DOHH2 (cell line): ENCODE measurements around the gene VASP.

Experiments used
- H3F3A ChIP-seq: fragments of 200-600 bp; sonication (generic), shearing (Covaris generic); 2 replicates; pipeline ENCODE4 v1.6.0; 2016; ENCODE audit warnings: antibody characterized with exemption, mild to moderate bottlenecking; ENCODE audit not compliant: control insufficient read depth, insufficient read depth
- H3K27ac ChIP-seq: fragments of 200-600 bp; sonication (generic); 2 replicates; pipeline ENCODE4 v1.5.1; 2014; ENCODE audit warnings: low read depth, mild to moderate bottlenecking, low read length, moderate library complexity
- H3K27me3 ChIP-seq: fragments of 200-600 bp; sonication (generic); 2 replicates; pipeline ENCODE4 v1.6.1; 2014; ENCODE audit warnings: mild to moderate bottlenecking, low read length, mixed read lengths; ENCODE audit not compliant: control insufficient read depth
- H3K36me3 ChIP-seq: fragments of 200-600 bp; sonication (generic); 2 replicates; pipeline ENCODE4 v1.6.1; 2014; ENCODE audit warnings: mild to moderate bottlenecking, low read length, moderate library complexity, mixed read lengths; ENCODE audit not compliant: control insufficient read depth
- H3K4me1 ChIP-seq: fragments of 200-600 bp; sonication (generic); 2 replicates; pipeline ENCODE4 v1.6.1; 2014; ENCODE audit warnings: mild to moderate bottlenecking, low read length, mixed read lengths; ENCODE audit not compliant: control insufficient read depth
- H3K4me2 ChIP-seq: fragments of 200-600 bp; sonication (generic); 2 replicates; pipeline ENCODE4 v1.6.0; 2014; ENCODE audit warnings: mild to moderate bottlenecking, low read length, moderate library complexity
- H3K4me3 ChIP-seq: fragments of 200-600 bp; sonication (generic); 2 replicates; pipeline ENCODE4 v1.5.1; 2014; ENCODE audit warnings: mild to moderate bottlenecking, low read length, mixed read lengths
- H3K79me2 ChIP-seq: fragments of 200-600 bp; sonication (generic); 2 replicates; pipeline ENCODE4 v1.6.1; 2014; ENCODE audit warnings: mild to moderate bottlenecking, low read length, mixed read lengths; ENCODE audit not compliant: control insufficient read depth
- H3K9me2 ChIP-seq: fragments of 200-600 bp; sonication (generic); replicated peaks from 2 replicates; pipeline ENCODE4 v1.6.1; 2014; ENCODE audit warnings: mild to moderate bottlenecking, low read length, mixed read lengths; ENCODE audit not compliant: control insufficient read depth
- H3K9me3 ChIP-seq: fragments of 200-600 bp; sonication (generic); 2 replicates; pipeline ENCODE4 v1.6.1; 2014; ENCODE audit warnings: antibody characterized with exemption, low read length, mixed read lengths; ENCODE audit not compliant: control insufficient read depth, insufficient read depth
- H4K20me1 ChIP-seq: fragments of 200-600 bp; sonication (generic); 2 replicates; pipeline ENCODE4 v1.6.0; 2014; ENCODE audit warnings: low read depth, mild to moderate bottlenecking, antibody characterized with exemption, low read length, moderate library complexity; ENCODE audit not compliant: control insufficient read depth, insufficient read depth
- EZH2phosphoT487 ChIP-seq: fragments of 200-600 bp; sonication (generic); IDR thresholded peaks from 2 replicates; pipeline ENCODE4 v1.6.1; 2017; ENCODE audit warnings: borderline replicate concordance, mild to moderate bottlenecking, antibody characterized with exemption, low read length, moderate library complexity, mixed read lengths
- TF ChIP-seq, protein P1 (sequence below): fragments of 200-600 bp; sonication (generic); IDR thresholded peaks from one replicate; pipeline ENCODE4 v1.5.1; 2014; ENCODE audit warnings: antibody characterized with exemption, mild to moderate bottlenecking, low read depth, low read length; ENCODE audit not compliant: poor library complexity, severe bottlenecking

The VASP gene

DNA sequence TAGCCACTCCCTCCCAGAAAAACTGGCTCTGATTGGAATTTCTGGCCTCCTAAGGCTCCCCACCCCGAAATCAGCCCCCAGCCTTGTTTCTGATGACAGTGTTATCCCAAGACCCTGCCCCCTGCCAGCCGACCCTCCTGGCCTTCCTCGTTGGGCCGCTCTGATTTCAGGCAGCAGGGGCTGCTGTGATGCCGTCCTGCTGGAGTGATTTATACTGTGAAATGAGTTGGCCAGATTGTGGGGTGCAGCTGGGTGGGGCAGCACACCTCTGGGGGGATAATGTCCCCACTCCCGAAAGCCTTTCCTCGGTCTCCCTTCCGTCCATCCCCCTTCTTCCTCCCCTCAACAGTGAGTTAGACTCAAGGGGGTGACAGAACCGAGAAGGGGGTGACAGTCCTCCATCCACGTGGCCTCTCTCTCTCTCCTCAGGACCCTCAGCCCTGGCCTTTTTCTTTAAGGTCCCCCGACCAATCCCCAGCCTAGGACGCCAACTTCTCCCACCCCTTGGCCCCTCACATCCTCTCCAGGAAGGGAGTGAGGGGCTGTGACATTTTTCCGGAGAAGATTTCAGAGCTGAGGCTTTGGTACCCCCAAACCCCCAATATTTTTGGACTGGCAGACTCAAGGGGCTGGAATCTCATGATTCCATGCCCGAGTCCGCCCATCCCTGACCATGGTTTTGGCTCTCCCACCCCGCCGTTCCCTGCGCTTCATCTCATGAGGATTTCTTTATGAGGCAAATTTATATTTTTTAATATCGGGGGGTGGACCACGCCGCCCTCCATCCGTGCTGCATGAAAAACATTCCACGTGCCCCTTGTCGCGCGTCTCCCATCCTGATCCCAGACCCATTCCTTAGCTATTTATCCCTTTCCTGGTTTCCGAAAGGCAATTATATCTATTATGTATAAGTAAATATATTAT is 33.3 kb upstream of the VASP start:
- Histone ChIP-seq H3K4me3 (no peak overlapping the region), H3K27me3 (peaks cover 21% of the 10 kb centered on the region), H3K27ac (no peak overlapping the region), H4K20me1 (no peaks in the 10 kb centered on the region), H3K36me3 (no peaks in the 10 kb centered on the region), H3K9me2 (no peaks in the 10 kb centered on the region), H3K79me2 (no peaks in the 10 kb centered on the region), H3K9me3 (no peaks in the 10 kb centered on the region), H3F3A (0 out of 2 replicates have a peak, but pooled peaks cover 6% of the 10 kb centered on the region), H3K4me2 (no peak overlapping the region), H3K4me1 (peaks cover 45% of the 10 kb centered on the region)
- TF ChIP-seq, protein P1, sequence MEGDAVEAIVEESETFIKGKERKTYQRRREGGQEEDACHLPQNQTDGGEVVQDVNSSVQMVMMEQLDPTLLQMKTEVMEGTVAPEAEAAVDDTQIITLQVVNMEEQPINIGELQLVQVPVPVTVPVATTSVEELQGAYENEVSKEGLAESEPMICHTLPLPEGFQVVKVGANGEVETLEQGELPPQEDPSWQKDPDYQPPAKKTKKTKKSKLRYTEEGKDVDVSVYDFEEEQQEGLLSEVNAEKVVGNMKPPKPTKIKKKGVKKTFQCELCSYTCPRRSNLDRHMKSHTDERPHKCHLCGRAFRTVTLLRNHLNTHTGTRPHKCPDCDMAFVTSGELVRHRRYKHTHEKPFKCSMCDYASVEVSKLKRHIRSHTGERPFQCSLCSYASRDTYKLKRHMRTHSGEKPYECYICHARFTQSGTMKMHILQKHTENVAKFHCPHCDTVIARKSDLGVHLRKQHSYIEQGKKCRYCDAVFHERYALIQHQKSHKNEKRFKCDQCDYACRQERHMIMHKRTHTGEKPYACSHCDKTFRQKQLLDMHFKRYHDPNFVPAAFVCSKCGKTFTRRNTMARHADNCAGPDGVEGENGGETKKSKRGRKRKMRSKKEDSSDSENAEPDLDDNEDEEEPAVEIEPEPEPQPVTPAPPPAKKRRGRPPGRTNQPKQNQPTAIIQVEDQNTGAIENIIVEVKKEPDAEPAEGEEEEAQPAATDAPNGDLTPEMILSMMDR = no peak
- no peak for TF ChIP-seq EZH2phosphoT487

DNA sequence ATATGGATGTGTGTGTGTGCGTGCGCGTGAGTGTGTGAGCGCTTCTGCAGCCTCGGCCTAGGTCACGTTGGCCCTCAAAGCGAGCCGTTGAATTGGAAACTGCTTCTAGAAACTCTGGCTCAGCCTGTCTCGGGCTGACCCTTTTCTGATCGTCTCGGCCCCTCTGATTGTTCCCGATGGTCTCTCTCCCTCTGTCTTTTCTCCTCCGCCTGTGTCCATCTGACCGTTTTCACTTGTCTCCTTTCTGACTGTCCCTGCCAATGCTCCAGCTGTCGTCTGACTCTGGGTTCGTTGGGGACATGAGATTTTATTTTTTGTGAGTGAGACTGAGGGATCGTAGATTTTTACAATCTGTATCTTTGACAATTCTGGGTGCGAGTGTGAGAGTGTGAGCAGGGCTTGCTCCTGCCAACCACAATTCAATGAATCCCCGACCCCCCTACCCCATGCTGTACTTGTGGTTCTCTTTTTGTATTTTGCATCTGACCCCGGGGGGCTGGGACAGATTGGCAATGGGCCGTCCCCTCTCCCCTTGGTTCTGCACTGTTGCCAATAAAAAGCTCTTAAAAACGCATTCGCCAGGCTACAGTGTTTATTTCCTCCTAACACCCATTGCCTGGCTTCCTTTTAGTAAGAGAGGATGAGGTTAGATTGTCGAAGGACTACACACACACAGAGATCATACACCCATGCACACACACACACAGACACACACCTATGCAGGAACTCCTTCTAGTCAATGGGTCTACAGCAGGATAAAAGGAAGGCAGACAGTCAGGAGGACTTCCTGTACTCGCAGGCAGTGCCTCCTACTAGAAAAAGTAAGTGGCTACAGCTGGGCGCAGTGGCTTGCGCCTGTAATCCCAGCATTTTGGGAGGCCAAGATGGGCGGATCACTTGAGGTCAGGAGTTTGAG is 32.4 kb upstream of the VASP start:
- H3K4me3 ChIP-seq = no peak overlapping the region
- TF ChIP-seq, protein P1 = no peak
- H3K4me2 ChIP-seq = no peak overlapping the region
- no peak overlapping the region for H3K27ac ChIP-seq
- peaks cover 46% of the 10 kb centered on the region for H3K4me1 ChIP-seq
- 0 out of 2 replicates have a peak, but pooled peaks cover 10% of the 10 kb centered on the region for H3F3A ChIP-seq
- H4K20me1 ChIP-seq = no peaks in the 10 kb centered on the region
- H3K9me3 ChIP-seq = no peaks in the 10 kb centered on the region
- peaks cover 21% of the 10 kb centered on the region for H3K27me3 ChIP-seq
- no peaks in the 10 kb centered on the region for H3K36me3 ChIP-seq
- H3K79me2 ChIP-seq = no peaks in the 10 kb centered on the region
- H3K9me2 ChIP-seq = no peaks in the 10 kb centered on the region

DNA sequence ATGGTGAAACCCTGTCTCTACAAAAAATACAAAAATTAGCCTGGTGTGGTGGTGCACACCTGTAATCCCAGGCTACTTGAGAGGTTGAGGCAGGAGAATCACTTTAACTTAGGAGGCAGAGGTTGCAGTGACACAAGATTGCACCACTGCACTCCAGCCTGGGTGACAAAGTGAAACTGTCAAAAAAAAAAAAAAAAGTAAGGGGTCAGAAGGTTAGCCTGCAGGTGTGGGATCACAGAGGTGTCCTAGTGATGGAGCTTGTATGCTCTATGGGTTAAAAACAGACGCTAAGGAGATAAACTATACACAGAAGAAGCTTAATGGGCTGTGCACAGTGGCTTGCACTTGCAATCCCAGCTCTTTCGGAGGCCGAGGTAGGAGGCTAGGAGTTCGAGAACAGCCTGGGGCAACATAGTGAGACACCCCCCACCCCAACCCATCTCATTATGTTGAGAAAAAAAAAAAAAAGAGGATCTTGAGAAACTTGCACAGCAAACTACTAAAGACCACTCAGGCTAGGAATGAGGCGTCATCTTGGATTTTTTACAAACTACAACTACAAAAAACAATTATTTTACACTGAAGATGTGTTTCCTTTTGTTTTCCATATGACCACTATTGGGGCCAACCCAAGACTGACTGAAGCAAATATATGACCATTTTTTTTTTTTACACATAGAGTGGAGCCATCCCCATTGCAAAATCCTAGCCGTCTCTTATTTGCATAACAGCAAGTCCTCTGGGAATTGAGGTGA is 31.6 kb upstream of the VASP start:
- Histone ChIP-seq H3K79me2 (no peaks in the 10 kb centered on the region), H3K4me2 (no peak overlapping the region)

More for the DNA sequence above, 31.6 kb upstream of the VASP start:
- Histone ChIP-seq H3K27me3 (peaks cover 21% of the 10 kb centered on the region), H3K9me2 (no peaks in the 10 kb centered on the region), H3K36me3 (no peaks in the 10 kb centered on the region), H3K4me3 (no peak overlapping the region), H3K27ac (no peak overlapping the region), H3F3A (0 out of 2 replicates have a peak, but pooled peaks cover 10% of the 10 kb centered on the region), H4K20me1 (no peaks in the 10 kb centered on the region), H3K4me1 (peaks cover 38% of the 10 kb centered on the region), H3K9me3 (no peaks in the 10 kb centered on the region)
- TF ChIP-seq, protein P1 = no peak
- no peak for TF ChIP-seq EZH2phosphoT487
